Upper lobe of left lung (tissue), 4 donors: ENCODE data around the gene NPIPA1.
"Not testable (repeated sequence)": the region's sequence is repeated elsewhere in the genome, so short reads cannot be mapped to it uniquely, and the experiment has no call there.

Experiments
- CTCF ChIP-seq, 6 experiments: fragments of 450-650 bp in 4 of 6; fragments of 200-600 bp in 2 of 6; sonication (generic) in 2 of 6; IDR thresholded peaks; one replicate each; pipeline ENCODE4 v1.5.1; 2016 to 2019; ENCODE audit warnings: antibody characterized with exemption in 6 of 6
- EP300 ChIP-seq, 4 donors: sonication (generic); formaldehyde crosslinking; IDR thresholded peaks; one replicate each; pipeline ENCODE4 v1.5.1; 2017; ENCODE audit warnings: antibody characterized with exemption in 4 of 4, control low read depth in 2 of 4
- POLR2A ChIP-seq, 4 donors: fragments of 450-650 bp; IDR thresholded peaks; one replicate each; pipeline ENCODE4 v1.5.1; 2016 to 2017; ENCODE audit warnings: antibody characterized with exemption in 4 of 4, mild to moderate bottlenecking in 2 of 4
- POLR2AphosphoS5 ChIP-seq, 2 donors: sonication (generic); formaldehyde crosslinking; IDR thresholded peaks; one replicate each; pipeline ENCODE4 v1.5.1; 2017; ENCODE audit warnings: antibody characterized with exemption in 2 of 2

DNA sequence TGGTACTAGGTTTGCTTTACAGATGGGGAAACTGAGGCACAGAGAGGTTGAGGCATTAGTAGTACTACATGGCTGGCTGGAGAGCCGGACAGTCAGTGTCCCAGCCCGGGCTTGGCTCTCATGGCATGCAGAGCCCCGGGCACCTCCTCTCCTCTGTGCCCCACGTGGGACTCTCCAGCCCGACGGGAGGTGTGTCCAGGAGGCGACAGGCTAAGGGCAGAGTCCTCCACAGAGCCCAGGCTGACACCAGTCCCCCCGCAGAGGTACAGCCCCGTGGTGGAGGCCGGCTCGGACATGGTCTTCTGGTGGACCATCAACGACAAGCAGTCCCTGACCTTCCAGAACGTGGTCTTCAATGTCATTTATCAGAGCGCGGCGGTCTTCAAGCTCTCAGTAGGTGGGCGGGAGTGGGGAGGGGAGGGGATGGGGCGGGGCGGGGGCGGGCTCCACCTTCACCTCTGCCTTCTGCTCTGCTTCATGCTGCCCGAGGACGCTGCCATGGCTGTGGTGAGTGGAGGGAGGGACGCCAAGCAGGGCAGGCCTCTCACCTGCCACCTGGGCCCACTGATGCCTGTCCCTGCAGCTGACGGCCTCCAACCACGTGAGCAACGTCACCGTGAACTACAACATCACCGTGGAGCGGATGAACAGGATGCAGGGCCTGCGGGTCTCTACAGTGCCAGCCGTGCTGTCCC, 13.7 kb upstream of the NPIPA1 start:
- not testable (repeated sequence) for TF ChIP-seq CTCF, POLR2AphosphoS5, POLR2A, EP300 (IDR thresholded peaks at IDR 0.05)
